ENCODE data around the gene THADA. TPM values are rescaled to one million over a fixed set of nuclear protein-coding genes. Genes with fewer than 3 reads are reported as not detected.

Gene THADA
- total and polyA plus RNA-seq, 2 donors (not counting 3 experiments of a cell fraction or from before 2014, with no cell fraction given) = 22.6 to 25.3 TPM

DNA sequence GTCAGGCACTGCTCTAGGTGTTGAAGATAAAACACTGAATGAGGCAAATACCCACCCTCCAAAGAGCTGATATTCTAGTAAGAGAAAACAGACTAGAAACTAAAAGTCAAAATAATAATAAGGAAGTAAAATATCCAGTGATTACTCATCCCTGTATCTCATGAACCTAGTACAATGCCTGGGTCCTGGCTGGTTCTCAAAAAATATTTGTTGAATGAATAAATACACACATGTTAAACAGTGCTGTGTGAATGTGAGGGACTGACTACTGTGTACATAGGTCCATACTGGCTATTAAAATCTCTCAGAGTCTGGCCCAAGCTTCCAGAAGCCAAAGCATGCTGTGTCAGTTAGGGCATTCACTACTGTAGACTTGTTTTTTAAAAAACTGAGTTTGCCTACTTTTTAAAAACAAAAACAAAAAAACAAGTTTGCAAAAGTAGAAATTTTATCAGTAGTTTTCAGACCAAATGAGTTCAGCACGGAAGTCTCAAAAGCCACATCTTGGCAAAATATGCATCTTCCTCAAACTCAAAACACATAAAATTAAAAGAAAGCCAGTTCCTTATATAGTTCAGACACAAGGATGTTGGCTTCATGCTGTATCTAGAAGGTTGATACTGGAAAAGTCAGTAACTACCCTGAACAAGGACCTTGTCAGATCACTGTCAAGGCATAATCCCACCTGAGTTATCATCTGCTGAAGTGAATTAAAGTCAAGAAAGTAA is 136.2 kb downstream of the THADA start:
- Histone ChIP-seq H3K4me3 (replicated peaks in 1 of 3; ENCODE audit: insufficient read depth in 1 of 3, low read depth in 1 of 3, low read length in 3 of 3) (no peak overlapping the region), H3K79me2 (ENCODE audit: control insufficient read depth, insufficient read depth, low read length) (no peaks in the 10 kb centered on the region), H2AFZ (ENCODE audit: low read depth, low read length) (no peak overlapping the region), H3K27me3 (ENCODE audit: control insufficient read depth in 2 of 2, insufficient read depth in 2 of 2, low read length in 2 of 2) (no peaks in the 10 kb centered on the region), H3K9me3 (replicated peaks; ENCODE audit: control insufficient read depth, insufficient read depth, low read length) (no peaks in the 10 kb centered on the region), H3K36me3 (ENCODE audit: control insufficient read depth in 2 of 2, extremely low read depth in 1 of 2, insufficient read depth in 2 of 2, low read length in 2 of 2) (no peaks in the 10 kb centered on the region), H3K9ac (replicated peaks; ENCODE audit: extremely low read depth, insufficient read depth, low read length) (no peak overlapping the region), H3K4me1 (ENCODE audit: control insufficient read depth, extremely low read depth, insufficient read depth, low read length) (peaks cover 58% of the 10 kb centered on the region), H3K9me1 (replicated peaks; ENCODE audit: control insufficient read depth, extremely low read depth, insufficient read depth, low read length) (no peaks in the 10 kb centered on the region), H3K27ac (ENCODE audit: insufficient read depth, low read depth, low read length) (peak overlapping the region; percentile 0), H3K4me2 (ENCODE audit: insufficient read depth, low read length) (no peak overlapping the region), H4K20me1 (replicated peaks; ENCODE audit: control insufficient read depth, extremely low read depth, insufficient read depth, low read length) (no peaks in the 10 kb centered on the region)
- dilution Hi-C loops (cut with MboI; ENCODE audit: extremely low pct_ligation_motif_present, low sequenced_read_pairs) (no loop called here), intact Hi-C loops (cut with micrococcal nuclease) (loop anchor here (5.0 kb wide), 1 partner anchor 47 kb away; no protein-coding TSS in a partner anchor)
- ChIA-PET POLR2A (no interaction called here), CTCF (interaction anchor here (0.6 to 1.1 kb wide), 4 partner anchors 8 to 219 kb away, joined by 3 to 7 read pairs (median 4); no protein-coding TSS in a partner anchor)
- TF ChIP-seq MYC (IDR thresholded peaks at IDR 0.05; ENCODE audit: low read depth, low read length) (no peak), POLR2A (IDR thresholded peaks at IDR 0.05; ENCODE audit: low read depth, low read length) (no peak), GATA2 (IDR thresholded peaks at IDR 0.05; ENCODE audit: insufficient read depth, insufficient read length, low read depth, low read length) (no peak), FOS (IDR thresholded peaks at IDR 0.05; ENCODE audit: borderline replicate concordance, insufficient read depth, low read length) (no peak)
- TF ChIP-seq, protein P1, sequence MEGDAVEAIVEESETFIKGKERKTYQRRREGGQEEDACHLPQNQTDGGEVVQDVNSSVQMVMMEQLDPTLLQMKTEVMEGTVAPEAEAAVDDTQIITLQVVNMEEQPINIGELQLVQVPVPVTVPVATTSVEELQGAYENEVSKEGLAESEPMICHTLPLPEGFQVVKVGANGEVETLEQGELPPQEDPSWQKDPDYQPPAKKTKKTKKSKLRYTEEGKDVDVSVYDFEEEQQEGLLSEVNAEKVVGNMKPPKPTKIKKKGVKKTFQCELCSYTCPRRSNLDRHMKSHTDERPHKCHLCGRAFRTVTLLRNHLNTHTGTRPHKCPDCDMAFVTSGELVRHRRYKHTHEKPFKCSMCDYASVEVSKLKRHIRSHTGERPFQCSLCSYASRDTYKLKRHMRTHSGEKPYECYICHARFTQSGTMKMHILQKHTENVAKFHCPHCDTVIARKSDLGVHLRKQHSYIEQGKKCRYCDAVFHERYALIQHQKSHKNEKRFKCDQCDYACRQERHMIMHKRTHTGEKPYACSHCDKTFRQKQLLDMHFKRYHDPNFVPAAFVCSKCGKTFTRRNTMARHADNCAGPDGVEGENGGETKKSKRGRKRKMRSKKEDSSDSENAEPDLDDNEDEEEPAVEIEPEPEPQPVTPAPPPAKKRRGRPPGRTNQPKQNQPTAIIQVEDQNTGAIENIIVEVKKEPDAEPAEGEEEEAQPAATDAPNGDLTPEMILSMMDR (IDR thresholded peaks at IDR 0.05; ENCODE audit: extremely low read depth in 1 of 2, insufficient read depth in 1 of 2, low read depth in 1 of 2, low read length in 2 of 2) = no peak
- no peak for FAIRE-seq
- DNase-seq (ENCODE audit: low read depth, low spot score) = peak; percentile 36
- no TSS peak for BruUV-seq (replicated peaks)

Measured in endothelial cell of umbilical vein (primary cell).